SU-DHL-6 (cell line): ENCODE measurements around the gene CYP2E1.

Source experiments
- H2AFZ ChIP-seq: fragments of 200-600 bp; sonication (generic); 2 replicates; pipeline ENCODE4 v1.6.1; 2014; ENCODE audit warnings: low read depth, mild to moderate bottlenecking, moderate library complexity, mixed read lengths, antibody characterized with exemption, low read length; ENCODE audit not compliant: severe bottlenecking
- H3F3A ChIP-seq: fragments of 200-600 bp; shearing (Covaris generic); 2 replicates; pipeline ENCODE4 v1.6.0; 2016; ENCODE audit warnings: antibody characterized with exemption, mild to moderate bottlenecking; ENCODE audit not compliant: insufficient read depth
- H3K27ac ChIP-seq: fragments of 200-600 bp; sonication (generic); 2 replicates; pipeline ENCODE4 v1.5.1; 2016; ENCODE audit warnings: low read depth, mild to moderate bottlenecking, low read length, moderate library complexity, mixed read lengths
- H3K27me3 ChIP-seq: fragments of 200-600 bp; sonication (generic), shearing (Covaris generic); 2 replicates; pipeline ENCODE4 v1.6.0; 2014; ENCODE audit warnings: mild to moderate bottlenecking, low read length
- H3K36me3 ChIP-seq: fragments of 200-600 bp; sonication (generic); 2 replicates; pipeline ENCODE4 v1.6.1; 2014; ENCODE audit warnings: mild to moderate bottlenecking, low read length, mixed read lengths
- H3K4me2 ChIP-seq: fragments of 300-600, 200-600 bp; shearing (Covaris generic), sonication (generic); 2 replicates; pipeline ENCODE4 v1.6.0; 2014; ENCODE audit warnings: low read length, low read depth, mild to moderate bottlenecking; ENCODE audit not compliant: poor library complexity, severe bottlenecking
- H3K4me3 ChIP-seq: fragments of 200-600 bp; sonication (generic); 2 replicates; pipeline ENCODE4 v1.5.1; 2014; ENCODE audit warnings: antibody characterized with exemption, low read length, mild to moderate bottlenecking, mixed read lengths; ENCODE audit not compliant: insufficient read depth, poor library complexity, severe bottlenecking
- H3K79me2 ChIP-seq: fragments of 200-600 bp; sonication (generic); 2 replicates; pipeline ENCODE4 v1.6.1; 2014; ENCODE audit warnings: mild to moderate bottlenecking, low read length, moderate library complexity; ENCODE audit not compliant: insufficient read depth
- H3K9ac ChIP-seq: fragments of 200-600 bp; sonication (generic); 2 replicates; pipeline ENCODE4 v1.7.0; 2014; ENCODE audit warnings: mild to moderate bottlenecking, low read length
- H3K9me2 ChIP-seq: fragments of 200-600 bp; sonication (generic); replicated peaks from 2 replicates; pipeline ENCODE4 v1.6.1; 2014; ENCODE audit warnings: low read length; ENCODE audit not compliant: insufficient read depth
- H3K9me3 ChIP-seq: fragments of 200-600 bp; sonication (generic); 2 replicates; pipeline ENCODE4 v1.6.1; 2014; ENCODE audit warnings: low read length, mixed read lengths; ENCODE audit not compliant: insufficient read depth
- H4K20me1 ChIP-seq: fragments of 200-600 bp; sonication (generic); 2 replicates; pipeline ENCODE4 v1.6.1; 2014; ENCODE audit warnings: low read depth, mild to moderate bottlenecking, antibody characterized with exemption, low read length, moderate library complexity, mixed read lengths
- EZH2phosphoT487 ChIP-seq: fragments of 200-600 bp; sonication (generic), shearing (Covaris generic); conservative IDR thresholded peaks from 2 replicates; pipeline ENCODE4 v1.6.1; 2018; ENCODE audit warnings: mild to moderate bottlenecking, antibody characterized with exemption, low read length, moderate library complexity, mixed read lengths
- TF ChIP-seq, protein P1 (sequence below): fragments of 200-600 bp; sonication (generic); IDR thresholded peaks from one replicate; pipeline ENCODE4 v1.5.1; 2017; ENCODE audit warnings: antibody characterized with exemption, mild to moderate bottlenecking, low read length, moderate library complexity; ENCODE audit not compliant: insufficient read depth, poor library complexity, severe bottlenecking

The CYP2E1 gene

DNA sequence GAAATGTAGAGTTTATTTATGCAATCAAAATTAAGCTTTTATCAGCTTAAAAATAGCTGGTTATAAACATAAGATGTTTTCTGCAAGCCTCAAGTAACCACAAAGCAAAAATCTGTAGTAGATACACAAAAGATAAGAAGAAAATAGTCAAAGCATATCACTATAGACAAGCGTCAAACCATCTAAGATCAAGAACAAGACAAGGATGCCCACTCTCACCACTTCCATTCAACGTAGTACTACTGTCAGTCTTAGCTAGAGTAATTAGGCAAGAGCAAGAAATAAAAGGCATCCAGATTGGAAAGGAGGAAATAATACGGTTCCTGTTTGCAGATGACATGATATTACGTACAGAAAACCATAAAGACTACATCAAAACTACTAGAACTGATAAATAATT, 17.5 kb upstream of the CYP2E1 start:
- H3K9me2 ChIP-seq, result no peaks in the 10 kb centered on the region
- no peak overlapping the region for H3K9ac ChIP-seq
- no peak overlapping the region for H3K4me3 ChIP-seq
- no peaks in the 10 kb centered on the region for H3K79me2 ChIP-seq
- no peak overlapping the region for H3K27ac ChIP-seq
- H3K36me3 ChIP-seq, result no peaks in the 10 kb centered on the region
- H3K4me2 ChIP-seq, result no peak overlapping the region
- no peaks in the 10 kb centered on the region for H3K9me3 ChIP-seq
- H2AFZ ChIP-seq, result no peak overlapping the region
- H3K27me3 ChIP-seq, result no peaks in the 10 kb centered on the region
- TF ChIP-seq, protein P1, sequence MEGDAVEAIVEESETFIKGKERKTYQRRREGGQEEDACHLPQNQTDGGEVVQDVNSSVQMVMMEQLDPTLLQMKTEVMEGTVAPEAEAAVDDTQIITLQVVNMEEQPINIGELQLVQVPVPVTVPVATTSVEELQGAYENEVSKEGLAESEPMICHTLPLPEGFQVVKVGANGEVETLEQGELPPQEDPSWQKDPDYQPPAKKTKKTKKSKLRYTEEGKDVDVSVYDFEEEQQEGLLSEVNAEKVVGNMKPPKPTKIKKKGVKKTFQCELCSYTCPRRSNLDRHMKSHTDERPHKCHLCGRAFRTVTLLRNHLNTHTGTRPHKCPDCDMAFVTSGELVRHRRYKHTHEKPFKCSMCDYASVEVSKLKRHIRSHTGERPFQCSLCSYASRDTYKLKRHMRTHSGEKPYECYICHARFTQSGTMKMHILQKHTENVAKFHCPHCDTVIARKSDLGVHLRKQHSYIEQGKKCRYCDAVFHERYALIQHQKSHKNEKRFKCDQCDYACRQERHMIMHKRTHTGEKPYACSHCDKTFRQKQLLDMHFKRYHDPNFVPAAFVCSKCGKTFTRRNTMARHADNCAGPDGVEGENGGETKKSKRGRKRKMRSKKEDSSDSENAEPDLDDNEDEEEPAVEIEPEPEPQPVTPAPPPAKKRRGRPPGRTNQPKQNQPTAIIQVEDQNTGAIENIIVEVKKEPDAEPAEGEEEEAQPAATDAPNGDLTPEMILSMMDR, result no peak
- TF ChIP-seq EZH2phosphoT487, result no peak
- no peaks in the 10 kb centered on the region for H3F3A ChIP-seq
- no peaks in the 10 kb centered on the region for H4K20me1 ChIP-seq

DNA sequence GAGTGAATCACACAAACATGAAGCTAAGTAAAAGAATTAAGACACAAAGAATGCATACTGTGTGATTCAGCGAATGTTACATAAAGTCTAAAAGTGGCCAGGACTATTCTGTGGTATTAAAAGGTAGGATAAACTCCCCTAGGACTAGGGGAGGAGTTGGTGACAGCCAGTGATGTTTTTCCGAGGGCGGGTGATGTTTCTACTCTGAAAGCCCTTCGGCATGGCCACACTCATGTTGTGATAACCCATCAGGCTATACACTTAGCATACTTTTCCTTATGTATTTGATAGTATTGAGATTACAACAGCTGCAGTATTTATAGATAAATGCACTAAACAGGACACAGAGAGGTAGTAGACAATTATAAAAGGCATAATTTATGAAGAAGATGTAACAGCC, 15.8 kb upstream of the CYP2E1 start:
- Histone ChIP-seq H3K4me3 (no peak overlapping the region), H3K36me3 (no peaks in the 10 kb centered on the region), H3K9me2 (no peaks in the 10 kb centered on the region), H3K9me3 (no peaks in the 10 kb centered on the region), H2AFZ (no peak overlapping the region), H4K20me1 (no peaks in the 10 kb centered on the region), H3K27me3 (no peaks in the 10 kb centered on the region), H3K4me2 (no peak overlapping the region), H3K79me2 (no peaks in the 10 kb centered on the region), H3K9ac (no peak overlapping the region), H3F3A (no peaks in the 10 kb centered on the region), H3K27ac (no peak overlapping the region)
- TF ChIP-seq, protein P1, result no peak
- no peak for TF ChIP-seq EZH2phosphoT487

DNA sequence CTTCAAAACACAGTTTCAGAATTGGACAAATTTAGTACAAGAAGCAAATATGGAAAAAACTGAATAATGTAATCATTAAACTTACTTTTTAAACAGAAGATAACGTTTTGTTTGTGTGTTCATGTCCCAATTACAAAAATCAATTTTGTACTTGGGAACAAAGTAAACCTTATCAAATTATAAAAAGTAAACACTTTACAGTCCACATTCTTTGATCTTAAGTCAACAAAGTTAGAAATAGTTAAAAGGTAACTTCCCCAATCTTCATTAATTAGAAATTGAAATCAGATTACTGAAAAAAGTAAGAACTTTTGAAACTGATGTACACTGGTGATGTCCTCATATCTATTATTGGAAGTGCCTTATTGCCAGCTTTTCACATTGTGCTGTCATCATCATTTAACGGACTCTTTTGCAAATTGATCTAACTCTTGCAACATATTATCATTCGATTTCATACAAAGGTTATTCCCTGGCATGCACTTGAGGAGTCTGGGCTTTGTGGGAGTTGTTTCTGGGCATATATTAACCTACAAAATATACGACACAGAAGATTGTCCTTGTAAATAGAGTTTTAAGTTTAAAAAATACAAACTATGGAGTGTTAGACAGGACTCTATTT, 15.1 kb upstream of the CYP2E1 start:
- H3K9me2 ChIP-seq, result no peaks in the 10 kb centered on the region
- H3K9ac ChIP-seq, result no peak overlapping the region
- no peak overlapping the region for H3K4me3 ChIP-seq
- no peaks in the 10 kb centered on the region for H3F3A ChIP-seq
- no peaks in the 10 kb centered on the region for H3K79me2 ChIP-seq
- no peak for TF ChIP-seq EZH2phosphoT487
- TF ChIP-seq, protein P1, result no peak
- H4K20me1 ChIP-seq, result no peaks in the 10 kb centered on the region
- H3K27ac ChIP-seq, result no peak overlapping the region
- H3K4me2 ChIP-seq, result no peak overlapping the region
- no peak overlapping the region for H2AFZ ChIP-seq
- H3K27me3 ChIP-seq, result no peaks in the 10 kb centered on the region
- H3K9me3 ChIP-seq, result no peaks in the 10 kb centered on the region
- H3K36me3 ChIP-seq, result no peaks in the 10 kb centered on the region

DNA sequence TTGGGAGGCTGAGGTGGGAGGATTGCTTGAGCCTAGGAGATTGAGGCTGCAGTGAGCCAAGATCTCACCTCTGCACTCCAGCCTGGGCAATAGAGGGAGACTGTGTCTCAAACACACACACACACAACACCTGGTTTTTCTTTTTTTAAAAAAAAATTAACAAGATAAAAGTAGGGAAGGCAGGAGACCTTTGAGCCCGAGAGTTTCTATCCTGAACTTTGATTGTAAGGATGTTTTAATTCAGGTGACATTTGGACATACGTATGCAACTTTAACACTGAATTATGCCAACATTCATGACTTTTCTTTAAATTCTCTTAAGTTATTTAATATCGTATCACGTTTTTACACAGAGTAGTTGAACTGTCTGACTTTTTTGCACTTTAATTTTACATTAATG, 11.7 kb upstream of the CYP2E1 start:
- H3K4me3 ChIP-seq, result no peak overlapping the region
- H3K9me2 ChIP-seq, result no peaks in the 10 kb centered on the region
- no peak overlapping the region for H3K9ac ChIP-seq
- H3K79me2 ChIP-seq, result no peaks in the 10 kb centered on the region
- no peak overlapping the region for H3K27ac ChIP-seq
- H3K27me3 ChIP-seq, result no peaks in the 10 kb centered on the region
- no peaks in the 10 kb centered on the region for H4K20me1 ChIP-seq
- no peaks in the 10 kb centered on the region for H3K36me3 ChIP-seq
- TF ChIP-seq EZH2phosphoT487, result no peak
- TF ChIP-seq, protein P1, result no peak
- H3F3A ChIP-seq, result no peaks in the 10 kb centered on the region
- no peak overlapping the region for H3K4me2 ChIP-seq
- no peaks in the 10 kb centered on the region for H3K9me3 ChIP-seq
- no peak overlapping the region for H2AFZ ChIP-seq
